Gastroesophageal sphincter (tissue), 4 donors: ENCODE results near the gene LRP6. TPM values are rescaled to one million over a fixed set of nuclear protein-coding genes. Genes with fewer than 3 reads are reported as not detected.

ENCODE experiments used
- ATAC-seq: fragments of 150-250 bp; one replicate; pipeline ENCODE4 v1.9.1; 2016; ENCODE audit warnings: mild to moderate bottlenecking, moderate library complexity
- H3K27ac ChIP-seq, 4 donors: fragments of 200-600 bp; sonication (generic) in 3 of 4; 1 replicate in 3 of 4; 2 replicates in 1 of 4; pipeline ENCODE4 v1.5.1; 2016 to 2019
- H3K27me3 ChIP-seq: fragments of 200-600 bp; sonication (generic); one replicate; pipeline ENCODE4 v1.5.1; 2019
- H3K36me3 ChIP-seq, 2 donors: fragments of 200-600 bp; sonication (generic); one replicate each; pipeline ENCODE4 v1.5.1; 2019; ENCODE audit warnings: control low read depth in 1 of 2
- H3K4me1 ChIP-seq, 3 donors: fragments of 200-600 bp; sonication (generic); 1 replicate in 2 of 3; 2 replicates in 1 of 3; pipeline ENCODE4 v1.5.1; 2016 to 2019; ENCODE audit warnings: control low read depth in 2 of 3
- H3K4me3 ChIP-seq, 2 donors: fragments of 200-600 bp; sonication (generic); one replicate each; pipeline ENCODE4 v1.5.1; 2019; ENCODE audit warnings: mild to moderate bottlenecking in 1 of 2, moderate library complexity in 1 of 2
- H3K9me3 ChIP-seq, 3 donors: fragments of 200-600 bp; sonication (generic); one replicate each; pipeline ENCODE4 v1.5.1; 2017 to 2019; ENCODE audit warnings: control low read depth in 2 of 3
- CTCF ChIP-seq, 4 experiments: fragments of 200-600 bp in 2 of 4; fragments of 450-650 bp in 2 of 4; sonication (generic) in 1 of 4; IDR thresholded peaks; one replicate each; pipeline ENCODE4 v1.5.1; 2017 to 2019; ENCODE audit warnings: antibody characterized with exemption in 4 of 4, mild to moderate bottlenecking in 2 of 4, moderate library complexity in 2 of 4
- EP300 ChIP-seq: sonication (generic); formaldehyde crosslinking; IDR thresholded peaks from one replicate; pipeline ENCODE4 v1.6.1; 2017; ENCODE audit warnings: antibody characterized with exemption, mild to moderate bottlenecking
- POLR2A ChIP-seq, 2 donors: fragments of 450-650 bp; IDR thresholded peaks; one replicate each; pipeline ENCODE4 v1.6.1; 2017; ENCODE audit warnings: antibody characterized with exemption in 2 of 2, mild to moderate bottlenecking in 2 of 2, moderate library complexity in 1 of 2
- POLR2AphosphoS5 ChIP-seq: sonication (generic); formaldehyde crosslinking; IDR thresholded peaks from one replicate; pipeline ENCODE4 v1.6.1; 2017; ENCODE audit warnings: antibody characterized with exemption
- WGBS, 2 donors: methylation state at CpG; one replicate each; pipeline ENCODE4 v1.1.5; 2018; ENCODE audit warnings: low coverage in 1 of 2; 5-methylcytosine and 5-hydroxymethylcytosine counted together
- total RNA-seq, 4 donors: library from RNA; depleted of rRNA; stranded (reverse); fragments of >200 nt; gene quantifications; one replicate each; pipeline ENCODE4 v1.1.0, GENCODE V29; 2016

The LRP6 gene
- total RNA-seq, 4 donors from 2014 or later = 34.5 to 58.5 (median 42.6) TPM

- Histone ChIP-seq H3K9me3 (no peaks in the 10 kb centered on the region), H3K4me1 (peaks cover 0 to 9% (median 0%) of the 10 kb centered on the region in 3 donors), H3K27ac (no peak overlapping the region), H3K4me3 (no peak overlapping the region), H3K36me3 (no peaks in the 10 kb centered on the region), H3K27me3 (no peaks in the 10 kb centered on the region)
- WGBS, 2 donors = 78 to 79% methylated on average over 4 of the region's 4 CpGs
- ATAC-seq = no peak
- TF ChIP-seq CTCF (IDR thresholded peaks at IDR 0.05) (no peak), POLR2AphosphoS5 (no peak), POLR2A (IDR thresholded peaks at IDR 0.05) (no peak), EP300 (no peak)
Observed at GRCh38 chr12:12249216-12250050, 17.4 kb downstream of the LRP6 start.

DNA sequence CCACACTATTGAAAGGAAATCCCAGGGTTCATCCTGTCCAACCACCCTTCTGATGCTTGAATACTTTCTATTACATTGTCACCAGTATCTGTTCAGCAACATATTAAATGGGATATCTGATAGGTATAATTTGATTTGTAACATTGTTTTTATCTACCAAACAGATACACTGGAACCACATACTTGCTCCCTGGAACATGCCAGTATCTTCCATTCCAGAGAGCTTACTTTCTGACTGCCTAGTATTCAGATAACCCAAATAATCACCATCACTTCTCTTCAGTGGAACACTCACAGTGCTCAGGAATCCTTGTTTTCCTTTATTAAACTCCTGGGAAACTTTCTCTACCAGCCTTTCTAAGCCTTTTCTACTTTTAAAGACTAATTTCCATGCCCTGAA is 19.3 kb downstream of the LRP6 start:
- peaks cover 0 to 11% of the 10 kb centered on the region in 2 donors for H3K36me3 ChIP-seq
- no peak for ATAC-seq
- no peak for TF ChIP-seq POLR2AphosphoS5
- no peak for TF ChIP-seq POLR2A (IDR thresholded peaks at IDR 0.05)
- TF ChIP-seq EP300 = no peak
- no peak for TF ChIP-seq CTCF (IDR thresholded peaks at IDR 0.05)
- H3K9me3 ChIP-seq = no peaks in the 10 kb centered on the region
- peaks cover 0 to 13% (median 0%) of the 10 kb centered on the region in 3 donors for H3K4me1 ChIP-seq
- H3K4me3 ChIP-seq = no peak overlapping the region
- H3K27me3 ChIP-seq = no peaks in the 10 kb centered on the region
- no peak overlapping the region for H3K27ac ChIP-seq

DNA sequence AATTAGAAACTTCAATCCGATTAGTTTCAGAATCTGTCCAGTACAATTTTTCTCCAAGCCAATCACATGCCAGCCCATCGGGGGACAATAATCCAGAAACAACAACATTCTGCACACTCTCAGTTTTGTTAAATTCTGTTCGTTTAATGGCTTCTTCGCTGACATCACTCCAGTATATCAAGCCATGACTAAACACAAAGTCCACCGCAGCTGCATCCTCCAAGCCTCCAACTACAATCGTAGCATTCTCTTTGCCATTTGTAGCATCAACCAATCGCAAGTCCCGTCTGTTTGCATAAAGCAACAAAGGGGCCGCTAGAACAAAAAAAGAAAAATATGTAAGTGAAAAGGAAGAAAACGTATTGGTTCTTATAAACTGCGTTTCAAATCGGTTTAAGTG is 22.5 kb downstream of the LRP6 start:
- H3K4me3 ChIP-seq = peak overlapping the region in 1 of 2 donors; percentile 3
- peaks cover 0 to 11% of the 10 kb centered on the region in 2 donors for H3K36me3 ChIP-seq
- WGBS, 2 donors = 90 to 94% methylated on average over 10 to 12 of the region's 12 CpGs
- TF ChIP-seq POLR2A (IDR thresholded peaks at IDR 0.05) (no peak), CTCF (IDR thresholded peaks at IDR 0.05) (no peak), EP300 (no peak), POLR2AphosphoS5 (no peak)
- no peak overlapping the region for H3K27ac ChIP-seq
- no peak for ATAC-seq
- no peaks in the 10 kb centered on the region for H3K9me3 ChIP-seq
- peaks cover 0 to 40% (median 0%) of the 10 kb centered on the region in 3 donors for H3K4me1 ChIP-seq
- no peaks in the 10 kb centered on the region for H3K27me3 ChIP-seq

- H3K4me3 ChIP-seq = no peak overlapping the region
- no peaks in the 10 kb centered on the region for H3K27me3 ChIP-seq
- TF ChIP-seq POLR2AphosphoS5 (no peak), EP300 (no peak), CTCF (IDR thresholded peaks at IDR 0.05) (no peak), POLR2A (IDR thresholded peaks at IDR 0.05) (no peak)
- peaks cover 0 to 11% of the 10 kb centered on the region in 2 donors for H3K36me3 ChIP-seq
- no peak for ATAC-seq
- WGBS, 2 donors = 50 to 66% methylated on average over 5 of the region's 5 CpGs
- no peaks in the 10 kb centered on the region for H3K9me3 ChIP-seq
- H3K27ac ChIP-seq = no peak overlapping the region
- peaks cover 0 to 49% (median 2%) of the 10 kb centered on the region in 3 donors for H3K4me1 ChIP-seq
Observed at GRCh38 chr12:12240662-12241340, 26.0 kb downstream of the LRP6 start.
